HG03097 (cell line): ENCODE results near the gene WDR47.
"Not testable (repeated sequence)": the region's sequence is repeated elsewhere in the genome, so short reads cannot be mapped to it uniquely, and the experiment has no call there.

Experiments
- ATAC-seq: cut with Tn5 transposase; IDR thresholded peaks from one replicate; pipeline ENCODE4 v1.9.1; 2021; ENCODE audit not compliant: unreplicated experiment, low FRiP score

WDR47 gene

GRCh38 chr1:108969346-108969745 lies 72.6 kb downstream of the WDR47 start:
- no peak for ATAC-seq

- ATAC-seq: peak; percentile 94
Measured at GRCh38 chr1:108963052-108963686, 78.7 kb downstream of the WDR47 start, which contains the start of gene CLCC1. CLCC1 (minus strand) TSS chr1:108963484; CDS start chr1:108950437, 13,047 bp downstream.

DNA sequence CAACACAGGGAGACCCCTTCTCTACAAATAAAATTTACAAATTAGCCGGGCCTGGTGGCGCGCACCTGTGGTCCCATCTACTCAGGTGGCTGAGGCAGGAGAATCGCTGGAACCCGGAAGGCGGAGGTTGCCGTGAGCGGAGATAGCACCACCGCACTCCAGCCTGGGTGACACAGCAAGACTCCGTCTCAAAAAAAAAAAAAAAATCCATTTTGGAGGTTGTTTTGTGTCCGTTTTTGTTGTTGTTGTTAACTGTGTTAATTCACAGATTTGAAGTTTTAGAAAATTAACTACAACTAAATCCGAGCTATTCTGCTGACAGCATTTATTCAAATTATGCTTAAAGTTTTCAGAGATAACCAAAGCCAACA lies 79.2 kb downstream of the WDR47 start:
- no peak for ATAC-seq

DNA sequence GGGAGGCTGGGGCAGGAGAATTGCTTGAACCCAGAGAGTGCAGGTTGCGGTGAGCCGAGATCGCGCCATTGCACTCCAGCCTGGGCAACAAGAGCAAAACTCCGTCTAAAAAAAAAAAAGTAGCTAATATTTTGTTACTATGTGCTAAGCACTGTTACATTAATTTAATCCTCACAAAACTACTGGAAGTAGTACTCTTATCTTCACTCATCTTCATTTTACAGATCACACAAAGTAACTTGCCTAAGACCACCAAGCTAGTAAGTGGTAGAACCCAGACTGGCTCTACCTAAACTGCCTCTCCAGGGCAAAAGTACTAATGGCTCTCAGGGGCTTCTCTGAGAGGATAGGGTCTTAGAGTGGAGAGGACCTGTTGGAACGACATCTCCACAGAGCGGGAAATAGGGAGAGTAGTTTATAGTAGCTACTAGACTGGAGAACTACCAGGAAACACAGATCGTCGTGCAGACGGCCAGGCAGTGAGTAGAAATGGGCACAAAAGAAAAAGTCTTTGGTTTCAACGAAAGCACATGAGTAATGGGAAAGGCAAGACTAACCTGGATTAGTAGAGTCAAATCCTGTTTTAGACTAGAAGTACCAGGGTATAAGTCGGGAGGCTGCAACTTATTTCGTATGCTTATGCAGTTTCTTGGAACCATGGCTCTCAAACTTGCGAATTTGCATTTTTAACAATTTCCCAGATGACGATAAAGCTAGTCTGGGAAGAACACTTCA lies 80.0 kb downstream of the WDR47 start:
- no peak for ATAC-seq

DNA sequence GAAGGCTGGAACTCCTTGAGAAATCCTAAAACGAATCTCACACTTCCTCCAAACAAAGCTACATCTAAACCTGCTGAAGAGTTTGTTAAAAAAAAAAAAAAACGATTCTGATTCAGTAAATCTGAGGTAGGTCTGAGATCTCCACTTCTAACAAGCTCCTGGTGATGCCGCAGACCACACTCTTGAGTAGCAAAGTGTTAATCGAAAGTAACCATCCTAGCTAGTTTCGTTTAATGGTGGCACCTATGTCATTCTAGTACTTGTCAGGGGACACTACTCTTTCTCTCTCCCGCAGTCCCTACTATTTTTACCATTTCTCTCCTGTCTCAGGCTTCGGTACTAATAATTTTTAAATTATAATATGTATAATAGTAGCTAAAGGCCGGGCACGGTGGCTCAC lies 80.7 kb downstream of the WDR47 start:
- ATAC-seq: no peak

- no peak for ATAC-seq
Measured at GRCh38 chr1:108960719-108961118, 81.2 kb downstream of the WDR47 start.

- ATAC-seq: no peak
Measured at GRCh38 chr1:108957888-108958287, 84.0 kb downstream of the WDR47 start.

GRCh38 chr1:108955881-108956280 lies 86.0 kb downstream of the WDR47 start:
- ATAC-seq: no peak

DNA sequence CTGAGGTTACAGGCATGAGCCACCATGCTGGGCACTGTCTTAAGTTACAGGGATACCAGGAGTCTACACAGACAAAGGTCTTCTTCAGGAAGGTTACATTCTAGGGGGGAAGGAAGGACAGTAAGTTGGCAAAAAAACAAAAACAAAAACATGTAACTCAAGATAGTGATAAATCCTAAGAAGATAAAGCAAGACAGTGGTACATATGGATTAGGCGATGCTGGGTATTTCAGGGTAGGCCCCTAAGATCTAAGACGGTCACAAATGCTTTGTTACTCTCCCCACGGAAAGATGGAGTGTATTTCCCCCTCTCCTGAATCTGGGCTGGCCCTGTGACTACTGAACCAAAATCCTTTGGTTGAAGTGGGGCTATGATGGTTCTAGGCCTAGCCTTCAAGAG lies 86.8 kb downstream of the WDR47 start:
- no peak for ATAC-seq

DNA sequence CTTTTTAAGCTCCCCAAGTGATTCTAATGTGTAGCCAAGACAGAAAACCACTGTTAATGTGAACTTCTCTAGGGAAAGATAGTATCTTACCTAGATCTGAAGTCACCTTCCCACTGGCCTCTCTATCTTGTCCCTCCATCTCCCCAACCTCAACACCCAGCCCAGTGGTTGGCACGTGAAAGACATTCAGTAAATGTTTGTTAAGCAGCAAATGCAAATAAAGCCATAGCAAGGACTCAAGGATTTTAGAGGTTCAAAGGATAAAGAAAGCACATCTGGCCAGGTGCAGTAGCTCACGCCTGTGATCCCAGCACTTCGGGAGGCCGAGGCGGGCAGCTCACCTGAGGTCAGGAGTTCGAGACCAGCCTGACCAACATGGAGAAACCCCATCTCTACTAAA lies 88.5 kb downstream of the WDR47 start:
- ATAC-seq: no peak

DNA sequence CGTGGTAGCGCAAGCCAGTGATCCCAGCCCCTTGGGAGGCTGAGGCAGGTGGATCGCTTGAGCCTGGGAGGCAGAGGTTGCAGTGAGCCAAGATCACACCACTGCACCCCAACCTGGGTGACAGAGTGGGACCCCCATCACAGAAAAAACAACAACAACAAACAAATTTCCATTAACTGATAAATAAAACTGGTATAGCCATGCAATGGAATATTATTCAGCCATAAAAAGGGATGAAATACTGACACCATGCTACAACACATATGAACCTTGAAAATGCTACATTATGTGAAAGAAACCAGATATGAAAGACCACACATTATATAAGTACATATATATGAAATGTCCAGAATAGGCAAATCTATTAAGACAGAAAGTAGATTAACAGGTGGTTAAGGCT lies 90.7 kb downstream of the WDR47 start:
- ATAC-seq: no peak

- no peak for ATAC-seq
Measured at GRCh38 chr1:108949044-108949443, 92.9 kb downstream of the WDR47 start.

- ATAC-seq: no peak
Measured at GRCh38 chr1:108947871-108948525, 93.9 kb downstream of the WDR47 start.

GRCh38 chr1:108936170-108936569 lies 105.7 kb downstream of the WDR47 start:
- ATAC-seq: no peak

DNA sequence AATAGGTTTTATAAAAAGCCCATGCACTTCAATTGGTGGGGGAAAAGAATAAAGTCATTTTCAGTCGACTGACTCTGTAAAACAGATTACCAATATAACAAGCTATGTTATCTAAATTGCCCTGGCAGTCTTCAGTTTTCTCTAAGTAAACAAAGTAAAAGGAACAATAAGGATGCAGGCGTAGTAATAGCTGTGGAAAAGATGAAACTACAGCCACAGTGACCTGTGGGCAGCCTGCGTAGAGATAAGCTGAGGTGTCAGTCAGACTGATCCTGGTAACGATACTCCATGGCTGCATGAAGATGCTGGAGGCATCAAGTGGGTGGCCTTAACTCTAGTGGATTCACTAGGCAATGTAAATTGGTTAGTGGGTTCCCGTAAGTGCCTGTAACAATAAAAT lies 108.0 kb downstream of the WDR47 start:
- no peak for ATAC-seq

GRCh38 chr1:108927565-108927964 lies 114.3 kb downstream of the WDR47 start:
- ATAC-seq: not testable (repeated sequence)

GRCh38 chr1:108925920-108926319 lies 116.0 kb downstream of the WDR47 start:
- ATAC-seq: no peak
